Measurements from ENCODE around the gene EVL. TPM values are rescaled to one million over a fixed set of nuclear protein-coding genes. Genes with fewer than 3 reads are reported as not detected.

The EVL gene, protein sequence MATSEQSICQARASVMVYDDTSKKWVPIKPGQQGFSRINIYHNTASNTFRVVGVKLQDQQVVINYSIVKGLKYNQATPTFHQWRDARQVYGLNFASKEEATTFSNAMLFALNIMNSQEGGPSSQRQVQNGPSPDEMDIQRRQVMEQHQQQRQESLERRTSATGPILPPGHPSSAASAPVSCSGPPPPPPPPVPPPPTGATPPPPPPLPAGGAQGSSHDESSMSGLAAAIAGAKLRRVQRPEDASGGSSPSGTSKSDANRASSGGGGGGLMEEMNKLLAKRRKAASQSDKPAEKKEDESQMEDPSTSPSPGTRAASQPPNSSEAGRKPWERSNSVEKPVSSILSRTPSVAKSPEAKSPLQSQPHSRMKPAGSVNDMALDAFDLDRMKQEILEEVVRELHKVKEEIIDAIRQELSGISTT
- 10 to 100 TPM; 68.1 to 74.8 (median 71.5) TPM for total RNA-seq
- polyA plus RNA-seq = 46.6 TPM
- long read RNA-seq, donor 1, transcript EVL-202 (14 exons, 2,353 nt) = major isoform, 20 of 53 reads
- long read RNA-seq, donor 1, partial matches to known transcripts = 14 of 53 reads
- long read RNA-seq, donor 1, other reads (novel, unspliced or antisense) = 12 of 53 reads
- long read RNA-seq, donor 2, transcript EVL-202 (14 exons, 2,353 nt) = major isoform, 22 of 35 reads
- long read RNA-seq, donor 2, partial matches to known transcripts = 6 of 35 reads
- long read RNA-seq, donor 2, other reads (novel, unspliced or antisense) = 3 of 35 reads
- long read RNA-seq, donor 3, partial matches to known transcripts = 6 of 18 reads
- long read RNA-seq, donor 3, other reads (novel, unspliced or antisense) = 5 of 18 reads
- long read RNA-seq, donor 4, transcript EVL-202 (14 exons, 2,353 nt) = major isoform, 20 of 30 reads
- long read RNA-seq, donor 4, partial matches to known transcripts = 4 of 30 reads
- long read RNA-seq, donor 4, other reads (novel, unspliced or antisense) = 5 of 30 reads

- peaks cover 14% of the 10 kb centered on the region for H3K4me1 ChIP-seq (ENCODE audit: control insufficient read depth, insufficient read depth, low read length)
- peak within 1 kb of the TSS; percentile 37 for H3K27ac ChIP-seq (ENCODE audit: low read length)
- ATAC-seq = peak; percentile 28 to 50
- intact Hi-C loops (cut with DNase I) = no loop called here
- H3K27me3 ChIP-seq (ENCODE audit: control insufficient read depth, insufficient read depth) = no peaks in the 10 kb centered on the region
- WGBS = 67% methylated on average over 6 of the region's 6 CpGs
- peak; percentile 39 to 76 (median 66) for DNase-seq
- H3K4me3 ChIP-seq (ENCODE audit: low read length) = peak within 1 kb of the TSS; percentile 12
- no peaks in the 10 kb centered on the region for H3K9me3 ChIP-seq (ENCODE audit: control insufficient read depth, low read length)
These were observed at the start of gene EVL for GRCh38 chr14:100065111-100065871. EVL (plus strand) TSS chr14:100065422; CDS start chr14:100065501, 79 bp downstream.

DNA sequence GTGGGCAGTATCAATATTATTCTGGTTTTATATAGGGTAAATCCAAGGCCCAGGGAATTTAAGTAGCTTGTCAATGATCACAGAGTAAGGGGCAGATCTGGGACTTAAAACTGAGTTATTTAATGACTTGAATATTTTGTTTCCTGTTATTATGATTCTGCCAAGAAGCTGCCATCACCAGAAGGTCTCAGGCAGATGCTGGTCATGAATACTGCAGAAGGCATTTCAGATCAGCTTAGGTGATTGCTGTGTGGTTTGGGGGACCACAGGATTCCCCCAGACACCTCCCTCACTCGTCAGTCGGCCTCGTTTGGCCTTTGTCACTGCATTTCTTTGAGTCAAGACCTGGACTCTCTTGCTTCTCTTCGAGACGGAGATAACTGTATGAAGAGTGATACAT, 47.7 kb upstream of the EVL start:
- DNase-seq (no peak), ATAC-seq (no peak)
- Histone ChIP-seq H3K27me3 (ENCODE audit: control insufficient read depth, insufficient read depth) (no peaks in the 10 kb centered on the region), H3K4me3 (ENCODE audit: low read length) (no peak overlapping the region), H3K4me1 (ENCODE audit: control insufficient read depth, insufficient read depth, low read length) (peaks cover 5% of the 10 kb centered on the region), H3K27ac (ENCODE audit: low read length) (no peak overlapping the region), H3K9me3 (ENCODE audit: control insufficient read depth, low read length) (no peaks in the 10 kb centered on the region)
- intact Hi-C loops (cut with DNase I) = no loop called here
- WGBS = 66% methylated on average over 5 of the region's 5 CpGs

DNA sequence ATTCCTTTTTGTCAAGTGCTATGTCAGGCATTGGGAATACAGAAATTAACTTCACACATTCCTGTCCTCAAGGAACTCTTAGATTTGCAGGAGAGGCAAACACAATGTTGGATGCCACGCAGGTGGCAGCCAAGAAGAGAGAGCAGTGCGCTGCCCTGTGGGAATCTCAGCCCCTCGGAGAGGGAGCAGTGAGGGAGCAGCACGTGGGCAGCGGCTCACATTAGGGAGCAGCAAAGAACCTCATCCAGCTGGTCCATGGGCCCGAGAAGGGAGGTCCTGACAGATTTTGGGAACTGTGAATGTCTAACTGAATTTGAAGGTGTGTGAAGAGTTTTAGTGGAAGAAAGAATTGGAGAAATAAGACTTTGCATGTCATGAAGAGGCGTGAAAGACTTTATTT, 47.2 kb upstream of the EVL start:
- ATAC-seq (no peak), DNase-seq (no peak)
- Histone ChIP-seq H3K4me1 (ENCODE audit: control insufficient read depth, insufficient read depth, low read length) (peaks cover 5% of the 10 kb centered on the region), H3K27me3 (ENCODE audit: control insufficient read depth, insufficient read depth) (no peaks in the 10 kb centered on the region), H3K4me3 (ENCODE audit: low read length) (no peak overlapping the region), H3K9me3 (ENCODE audit: control insufficient read depth, low read length) (no peaks in the 10 kb centered on the region), H3K27ac (ENCODE audit: low read length) (no peak overlapping the region)
- WGBS = 90% methylated on average over 7 of the region's 7 CpGs
- intact Hi-C loops (cut with DNase I) = no loop called here

DNA sequence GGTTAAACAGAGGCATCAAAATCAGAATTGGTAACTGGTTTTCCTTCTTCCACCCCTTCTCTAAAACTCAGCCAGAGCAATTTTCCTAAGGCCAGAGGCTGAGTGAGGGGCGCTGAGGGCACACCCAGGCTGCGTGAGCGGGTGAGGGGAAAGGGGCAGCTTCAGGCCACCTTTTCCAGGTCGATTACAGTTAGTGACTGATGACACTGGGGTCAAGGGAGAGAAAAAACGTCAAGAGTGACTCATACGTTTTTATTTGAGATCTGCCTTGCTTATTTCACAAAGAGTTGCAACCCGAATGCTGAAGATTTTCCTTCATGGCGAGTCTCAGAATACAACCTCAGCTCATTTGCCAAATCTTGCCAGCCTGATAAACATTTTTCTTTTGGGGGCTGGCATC, 46.7 kb upstream of the EVL start:
- WGBS = 72% methylated on average over 8 of the region's 8 CpGs
- Histone ChIP-seq H3K4me1 (ENCODE audit: control insufficient read depth, insufficient read depth, low read length) (peaks cover 5% of the 10 kb centered on the region), H3K27ac (ENCODE audit: low read length) (no peak overlapping the region), H3K27me3 (ENCODE audit: control insufficient read depth, insufficient read depth) (no peaks in the 10 kb centered on the region), H3K4me3 (ENCODE audit: low read length) (no peak overlapping the region), H3K9me3 (ENCODE audit: control insufficient read depth, low read length) (no peaks in the 10 kb centered on the region)
- no peak for ATAC-seq
- DNase-seq = no peak
- intact Hi-C loops (cut with DNase I) = no loop called here

GRCh38 chr14:100019156-100019744, 46.0 kb upstream of the EVL start:
- 57% methylated on average over 8 of the region's 8 CpGs for WGBS
- intact Hi-C loops (cut with DNase I) = no loop called here
- no peaks in the 10 kb centered on the region for H3K27me3 ChIP-seq (ENCODE audit: control insufficient read depth, insufficient read depth)
- H3K4me1 ChIP-seq (ENCODE audit: control insufficient read depth, insufficient read depth, low read length) = peaks cover 6% of the 10 kb centered on the region
- H3K9me3 ChIP-seq (ENCODE audit: control insufficient read depth, low read length) = no peaks in the 10 kb centered on the region
- peak; percentile 52 to 53 for ATAC-seq
- H3K4me3 ChIP-seq (ENCODE audit: low read length) = no peak overlapping the region
- DNase-seq = no peak
- no peak overlapping the region for H3K27ac ChIP-seq (ENCODE audit: low read length)

DNA sequence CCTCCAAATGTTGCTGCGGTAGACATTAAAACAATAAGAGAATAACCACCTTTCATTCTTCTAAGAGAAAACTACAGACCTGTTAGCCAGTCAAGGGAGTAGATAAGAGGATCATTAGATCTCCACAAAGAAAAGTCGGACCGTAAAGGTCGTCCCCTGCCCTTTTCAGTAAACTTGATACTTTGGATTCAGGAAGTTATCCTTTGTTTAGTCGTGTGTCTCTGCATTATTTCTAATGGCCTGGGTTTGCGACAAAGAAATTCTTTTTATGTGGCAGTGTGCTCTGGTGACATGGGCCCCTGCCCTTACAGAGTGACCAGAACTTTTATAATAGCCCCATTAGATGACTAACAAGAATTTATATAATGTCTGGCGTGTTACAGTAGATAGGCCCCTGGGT, 44.6 kb upstream of the EVL start:
- H3K4me1 ChIP-seq (ENCODE audit: control insufficient read depth, insufficient read depth, low read length) = peaks cover 6% of the 10 kb centered on the region
- 68% methylated on average over 7 of the region's 7 CpGs for WGBS
- no peak overlapping the region for H3K4me3 ChIP-seq (ENCODE audit: low read length)
- DNase-seq (no peak), ATAC-seq (no peak)
- no peaks in the 10 kb centered on the region for H3K27me3 ChIP-seq (ENCODE audit: control insufficient read depth, insufficient read depth)
- intact Hi-C loops (cut with DNase I) = no loop called here
- H3K9me3 ChIP-seq (ENCODE audit: control insufficient read depth, low read length) = no peaks in the 10 kb centered on the region
- H3K27ac ChIP-seq (ENCODE audit: low read length) = no peak overlapping the region

DNA sequence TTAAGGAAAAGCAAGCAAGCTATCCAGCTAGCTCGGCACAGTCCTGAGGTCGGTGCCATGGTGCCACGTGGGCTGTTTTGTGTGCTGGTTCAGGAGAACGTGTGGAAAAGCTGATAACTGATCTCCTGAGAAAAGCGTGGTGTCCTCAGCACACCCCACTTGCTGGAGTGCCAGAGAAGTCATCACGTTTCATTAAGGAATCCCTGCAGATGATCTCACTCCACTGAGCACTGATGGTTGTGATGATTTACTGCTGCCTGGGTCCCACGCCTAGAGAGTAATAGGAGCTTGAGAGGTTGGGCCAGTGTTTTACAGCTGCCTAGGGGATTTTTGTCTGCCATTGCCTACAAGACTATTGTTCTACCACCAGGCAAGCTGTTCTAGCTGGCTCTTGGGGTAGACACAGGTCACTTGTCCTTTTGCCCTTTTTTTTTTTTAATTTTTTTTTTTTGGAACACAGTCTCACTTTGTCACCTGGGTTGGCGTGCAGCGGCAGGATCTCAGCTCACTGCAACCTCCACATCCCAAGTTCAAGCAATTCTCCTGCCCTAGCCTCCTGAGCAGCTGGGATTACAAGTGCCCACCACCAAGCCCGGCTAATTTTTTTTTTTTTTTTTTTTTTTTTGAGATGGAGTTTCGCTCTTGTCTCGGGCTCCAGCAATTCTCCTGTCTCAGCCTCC, 42.3 kb upstream of the EVL start:
- intact Hi-C loops (cut with DNase I) = no loop called here
- peaks cover 6% of the 10 kb centered on the region for H3K4me1 ChIP-seq (ENCODE audit: control insufficient read depth, insufficient read depth, low read length)

DNA sequence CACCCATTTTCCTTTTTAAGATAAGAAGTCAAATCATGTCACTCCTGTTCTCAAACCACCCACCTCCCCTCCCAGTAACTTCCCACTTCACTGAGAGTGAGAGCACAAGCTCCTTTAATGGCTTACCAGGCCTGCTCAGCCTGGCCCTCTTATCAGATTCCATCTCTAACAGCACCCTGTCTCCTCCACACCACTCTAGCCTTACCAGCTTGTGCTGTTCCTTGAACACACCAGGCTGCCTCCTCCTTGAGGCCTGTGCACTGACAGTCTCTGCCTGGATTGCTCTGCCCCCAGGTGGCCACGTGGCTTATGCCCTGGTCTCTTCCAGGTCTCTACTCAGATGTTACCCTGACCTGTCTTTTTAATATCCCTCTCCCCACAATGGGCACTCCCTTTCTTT, 40.1 kb upstream of the EVL start:
- DNase-seq = no peak
- Histone ChIP-seq H3K9me3 (ENCODE audit: control insufficient read depth, low read length) (no peaks in the 10 kb centered on the region), H3K4me3 (ENCODE audit: low read length) (no peak overlapping the region), H3K27ac (ENCODE audit: low read length) (no peak overlapping the region), H3K27me3 (ENCODE audit: control insufficient read depth, insufficient read depth) (no peaks in the 10 kb centered on the region), H3K4me1 (ENCODE audit: control insufficient read depth, insufficient read depth, low read length) (peaks cover 4% of the 10 kb centered on the region)
- ATAC-seq = peak in 1 of 2 donors; percentile 33
- WGBS = 49% methylated on average over 1 of the region's 1 CpG
- intact Hi-C loops (cut with DNase I) = no loop called here

More for the DNA sequence above, 42.3 kb upstream of the EVL start:
- WGBS = 61% methylated on average over 12 of the region's 12 CpGs
- DNase-seq (peak; percentile 21 to 68 (median 66)), ATAC-seq (peak; percentile 61 to 82)
- Histone ChIP-seq H3K9me3 (ENCODE audit: control insufficient read depth, low read length) (no peaks in the 10 kb centered on the region), H3K27me3 (ENCODE audit: control insufficient read depth, insufficient read depth) (no peaks in the 10 kb centered on the region), H3K27ac (ENCODE audit: low read length) (no peak overlapping the region), H3K4me3 (ENCODE audit: low read length) (no peak overlapping the region)

GRCh38 chr14:100027771-100028490, 37.3 kb upstream of the EVL start:
- H3K4me3 ChIP-seq (ENCODE audit: low read length) = no peak overlapping the region
- intact Hi-C loops (cut with DNase I) = no loop called here
- H3K4me1 ChIP-seq (ENCODE audit: control insufficient read depth, insufficient read depth, low read length) = peaks cover 17% of the 10 kb centered on the region
- 98% methylated on average over 4 of the region's 4 CpGs for WGBS
- H3K27me3 ChIP-seq (ENCODE audit: control insufficient read depth, insufficient read depth) = no peaks in the 10 kb centered on the region
- H3K27ac ChIP-seq (ENCODE audit: low read length) = no peak overlapping the region
- no peaks in the 10 kb centered on the region for H3K9me3 ChIP-seq (ENCODE audit: control insufficient read depth, low read length)
- no peak for DNase-seq
- no peak for ATAC-seq

All from right cardiac atrium (tissue), 5 donors.